GM10266 (cell line): Measurements from ENCODE around the gene RCOR2.
"Not testable (repeated sequence)": the region's sequence is repeated elsewhere in the genome, so short reads cannot be mapped to it uniquely, and the experiment has no call there.

Experiments used
- DNase-seq: peaks from one replicate; pipeline ENCODE4 v3.0.0; 2012; ENCODE audit errors: extremely low spot score
- CTCF ChIP-seq: IDR thresholded peaks from 2 replicates; pipeline ENCODE4 v1.5.1; 2012; ENCODE audit warnings: mild to moderate bottlenecking, low read depth; ENCODE audit not compliant: control insufficient read depth, insufficient read depth; ENCODE audit errors: missing control alignments

RCOR2 gene

GRCh38 chr11:63916837-63917691, at the start of gene RCOR2:
Gene RCOR2, minus strand, starts transcription at chr11:63917164. Its CDS starts 708 bp downstream, at chr11:63916456.
- no peak for TF ChIP-seq CTCF
- DNase-seq: peak; percentile 95

- DNase-seq: no peak
- no peak for TF ChIP-seq CTCF
These were observed 49.5 kb upstream of the RCOR2 start for GRCh38 chr11:63966444-63966843.

GRCh38 chr11:63963895-63964294, 46.9 kb upstream of the RCOR2 start:
- DNase-seq: not testable (repeated sequence)

GRCh38 chr11:63961608-63962412, 44.8 kb upstream of the RCOR2 start:
- no peak for DNase-seq
- no peak for TF ChIP-seq CTCF

- no peak for DNase-seq
- no peak for TF ChIP-seq CTCF
These were observed 41.0 kb upstream of the RCOR2 start for GRCh38 chr11:63958008-63958407.

- no peak for TF ChIP-seq CTCF
- DNase-seq: no peak
These were observed 35.6 kb upstream of the RCOR2 start for GRCh38 chr11:63952570-63952969.

GRCh38 chr11:63951779-63952536, 35.0 kb upstream of the RCOR2 start:
- DNase-seq: peak; percentile 76
- TF ChIP-seq CTCF: no peak
